PC-9 (cell line): ENCODE data around the gene FMO2.

ENCODE experiments used
- CTCF ChIP-seq: fragments of 200-600 bp; sonication (generic); conservative IDR thresholded peaks from 2 replicates; pipeline ENCODE4 v1.6.1; 2017; ENCODE audit warnings: mixed run types, antibody characterized with exemption, mild to moderate bottlenecking, moderate library complexity
- EZH2 ChIP-seq: fragments of 200-600 bp; sonication (generic); IDR thresholded peaks from 2 replicates; pipeline ENCODE4 v1.8.0; 2017; ENCODE audit warnings: antibody characterized with exemption, low read depth

GRCh38 chr1:171179318-171180227 is 5.5 kb upstream of the FMO2 start:
- no peak for TF ChIP-seq CTCF
- TF ChIP-seq EZH2 = no peak
